Retina (tissue), 1 donor: ENCODE data around the gene CLECL1.

Experiments used
- DNase-seq: peaks from one replicate; pipeline ENCODE4 v3.0.0-alpha.2; 2016

The CLECL1 gene

GRCh38 chr12:9732921-9733461 is at the start of gene CLECL1:
Gene CLECL1, minus strand, starts transcription at chr12:9733097.
- DNase-seq: no peak

DNA sequence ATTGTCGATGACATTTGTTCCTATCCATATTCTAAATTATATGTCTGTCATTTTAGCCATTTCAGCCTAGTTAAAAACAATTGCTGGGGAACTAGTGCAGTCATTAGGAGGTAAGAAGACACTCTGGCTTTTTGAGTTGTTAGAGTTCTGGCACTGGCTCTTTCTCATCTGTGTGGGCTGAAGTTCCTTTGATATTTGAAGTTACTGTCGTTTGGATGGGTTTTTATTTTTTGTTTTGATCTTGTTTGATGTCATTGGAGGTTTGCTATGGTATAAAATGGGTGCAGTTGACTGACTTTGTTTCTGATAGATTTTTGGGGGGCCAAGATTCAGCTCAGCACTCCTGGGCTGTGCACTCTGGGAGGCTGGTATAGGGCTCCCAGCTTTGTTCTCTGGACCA is 48.5 kb upstream of the CLECL1 start:
- no peak for DNase-seq

DNA sequence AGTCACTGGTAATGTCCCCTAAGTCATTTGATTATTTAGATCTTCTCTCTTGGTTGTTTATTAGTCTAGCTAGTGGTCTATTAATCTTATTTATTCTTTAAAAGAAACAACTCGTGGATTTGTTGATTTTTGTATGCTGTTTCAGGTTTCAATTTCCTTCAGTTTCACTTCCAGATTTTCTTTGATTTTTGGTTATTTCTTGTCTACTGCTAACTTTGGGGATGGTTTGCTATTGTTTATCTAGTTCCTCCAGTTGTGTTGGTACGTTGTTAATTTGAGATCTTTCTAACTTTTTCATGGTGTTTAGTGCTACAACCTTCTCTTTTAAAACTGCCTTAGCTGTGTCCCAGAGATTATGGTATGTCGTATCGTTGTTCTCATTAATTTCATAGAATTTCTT is 46.3 kb upstream of the CLECL1 start:
- DNase-seq: no peak

DNA sequence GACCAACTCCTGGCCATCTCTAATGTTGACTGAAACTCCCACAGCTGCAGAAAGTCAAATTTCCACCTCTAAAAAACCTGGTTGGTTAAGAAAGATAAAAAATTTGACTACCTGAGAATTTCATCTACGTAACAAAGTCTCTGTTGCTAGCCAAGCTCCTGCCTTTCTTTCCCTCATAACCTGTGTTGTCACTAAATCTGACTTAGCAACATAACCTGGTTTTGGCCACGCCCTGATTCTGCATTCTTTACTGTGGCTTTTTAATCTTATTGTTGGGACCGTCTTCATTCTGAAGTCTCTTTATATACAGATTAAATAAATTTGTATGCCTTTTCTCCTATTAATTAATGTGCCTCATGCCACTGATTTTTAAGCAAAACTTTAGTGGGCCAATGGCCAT is 43.9 kb upstream of the CLECL1 start:
- DNase-seq: no peak

DNA sequence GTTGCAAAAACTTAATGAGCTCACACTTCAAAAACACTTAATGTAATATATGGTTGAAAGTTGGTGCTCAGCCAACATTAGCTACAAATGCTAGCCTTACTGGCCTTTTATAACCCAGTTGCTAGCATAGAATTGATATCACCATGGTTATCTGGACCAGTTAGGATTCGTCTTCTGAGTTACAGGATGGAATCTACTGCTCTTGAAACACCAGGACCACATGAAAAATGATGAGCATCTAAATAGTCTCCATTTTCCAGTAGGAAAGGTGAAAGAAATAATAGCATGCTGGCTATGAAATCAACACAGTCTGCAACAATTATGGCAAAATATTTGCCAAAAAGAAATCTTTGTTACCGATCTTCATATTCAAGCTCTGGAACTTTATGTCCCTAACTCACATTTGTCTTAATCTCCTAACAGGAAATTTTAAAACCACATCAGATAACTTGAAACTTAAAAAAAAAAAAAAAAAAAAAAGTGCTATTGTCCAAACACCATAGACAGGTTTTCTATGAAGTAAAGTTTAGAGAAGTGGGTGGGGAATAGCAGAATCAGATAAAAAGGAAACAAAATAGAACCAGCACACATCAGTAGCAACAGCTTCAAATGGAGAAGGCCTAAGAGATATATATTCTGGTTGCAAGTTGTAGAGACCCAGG is 40.5 kb upstream of the CLECL1 start:
- DNase-seq: no peak

DNA sequence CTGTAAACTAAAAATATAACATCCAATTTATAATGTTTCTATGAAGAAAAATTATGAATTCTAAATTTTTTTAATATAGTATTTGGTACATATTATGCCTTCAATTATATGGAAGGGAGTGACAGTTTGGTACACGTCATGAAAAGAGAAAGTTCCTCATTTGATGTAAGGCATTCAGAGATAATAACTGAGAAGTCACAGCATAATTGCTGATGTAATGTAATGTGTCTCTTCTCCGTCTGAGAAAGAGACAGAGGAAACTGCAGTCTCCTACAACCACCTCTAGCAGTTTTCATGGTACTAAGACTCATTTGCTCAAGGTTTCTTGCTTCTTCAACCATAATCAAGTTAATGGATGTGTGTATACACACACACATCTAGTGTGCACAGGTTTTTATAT is 30.1 kb upstream of the CLECL1 start:
- DNase-seq: no peak

- DNase-seq: no peak
Measured at GRCh38 chr12:9762369-9762768, 29.5 kb upstream of the CLECL1 start.

GRCh38 chr12:9761419-9761781 is 28.5 kb upstream of the CLECL1 start:
- no peak for DNase-seq

- no peak for DNase-seq
Measured at GRCh38 chr12:9760699-9761418, 28.0 kb upstream of the CLECL1 start, which contains the start of gene CD69. Gene CD69, minus strand, starts transcription at chr12:9760901. Its CDS starts 81 bp downstream, at chr12:9760820.

DNA sequence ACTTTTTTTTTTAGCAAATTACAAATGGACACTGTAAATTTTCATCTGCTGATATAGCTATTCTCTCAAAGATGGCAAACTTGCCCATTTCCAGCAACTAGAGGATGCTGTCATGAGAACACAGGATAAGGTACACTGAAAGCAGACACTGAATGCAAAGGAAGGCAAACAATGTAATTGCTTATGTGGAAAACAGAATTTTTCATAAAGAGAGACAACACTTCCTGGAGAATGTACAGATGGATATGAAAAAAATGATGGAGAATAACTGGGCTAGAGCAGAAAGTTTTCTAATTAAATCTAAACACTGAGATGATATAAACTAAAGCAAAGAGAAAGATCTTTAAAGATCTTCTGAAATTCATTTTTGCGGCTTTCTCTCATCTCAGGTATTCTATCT is 27.2 kb upstream of the CLECL1 start:
- DNase-seq: no peak

- no peak for DNase-seq
Measured at GRCh38 chr12:9759694-9760093, 26.8 kb upstream of the CLECL1 start.

DNA sequence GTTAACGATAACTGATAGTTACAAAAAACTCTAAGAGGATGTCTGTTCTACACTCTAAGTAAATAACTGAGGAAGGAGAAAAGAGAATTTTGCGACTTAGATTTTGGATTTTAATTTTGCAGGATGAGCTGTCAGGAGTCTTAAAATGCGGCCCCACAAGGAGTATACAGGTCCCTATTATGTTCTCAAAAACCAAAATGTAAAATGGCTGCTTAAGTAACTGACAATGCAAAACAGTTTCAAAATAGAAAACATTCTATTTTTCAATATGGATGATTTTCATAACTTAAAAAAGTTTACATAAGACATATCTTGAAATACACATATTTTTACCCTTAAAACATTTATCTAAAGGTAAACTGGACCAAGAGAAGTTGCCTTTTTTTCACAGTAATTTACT is 25.2 kb upstream of the CLECL1 start:
- DNase-seq: no peak

DNA sequence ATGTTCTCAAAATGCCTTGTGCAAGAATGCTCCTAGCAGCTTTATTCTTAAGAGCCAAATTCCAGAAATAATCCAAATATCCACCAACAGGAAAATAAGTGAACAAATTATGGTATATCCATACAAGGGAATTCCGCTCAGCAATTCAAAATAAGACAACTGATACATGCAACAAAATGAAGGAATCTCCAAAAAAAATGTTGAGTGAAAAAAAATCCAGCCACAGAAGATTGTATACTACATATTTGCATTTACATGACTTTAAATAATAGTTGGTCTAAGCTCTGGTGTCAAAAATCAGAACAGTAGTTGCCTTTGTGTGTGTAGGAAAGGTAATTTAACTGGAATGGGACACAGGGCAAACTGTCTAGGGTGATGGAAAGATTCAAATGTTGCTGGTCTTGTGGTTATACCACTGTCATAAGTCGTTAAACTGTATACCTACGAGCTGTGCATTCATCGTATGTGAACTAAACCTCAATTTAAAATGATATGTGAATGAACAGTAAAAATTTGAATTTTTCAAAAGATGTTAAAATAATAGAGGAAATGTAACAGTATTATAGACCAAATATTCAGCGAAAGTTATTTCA is 24.6 kb upstream of the CLECL1 start:
- no peak for DNase-seq

GRCh38 chr12:9756706-9757105 is 23.8 kb upstream of the CLECL1 start:
- no peak for DNase-seq

DNA sequence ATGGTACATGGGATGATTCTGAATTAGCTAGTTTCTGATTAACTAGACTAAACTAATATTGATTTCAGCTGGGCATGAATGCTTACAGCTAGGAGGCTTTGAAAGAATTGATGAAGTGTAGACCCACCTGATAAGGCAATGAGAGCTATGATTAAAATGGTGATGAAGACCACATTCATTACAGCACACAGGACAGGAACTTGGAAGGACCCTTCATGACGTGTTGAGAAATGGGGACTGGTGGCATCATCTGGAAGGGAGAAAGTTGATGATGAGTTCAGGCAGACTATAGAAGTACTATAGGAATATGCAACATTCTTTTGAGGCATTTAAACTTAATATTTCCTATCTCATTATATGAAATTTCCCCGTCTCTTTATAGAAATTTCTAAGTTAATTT is 23.3 kb upstream of the CLECL1 start:
- no peak for DNase-seq

- no peak for DNase-seq
Measured at GRCh38 chr12:9755567-9755966, 22.7 kb upstream of the CLECL1 start.

- no peak for DNase-seq
Measured at GRCh38 chr12:9755035-9755434, 22.1 kb upstream of the CLECL1 start.

DNA sequence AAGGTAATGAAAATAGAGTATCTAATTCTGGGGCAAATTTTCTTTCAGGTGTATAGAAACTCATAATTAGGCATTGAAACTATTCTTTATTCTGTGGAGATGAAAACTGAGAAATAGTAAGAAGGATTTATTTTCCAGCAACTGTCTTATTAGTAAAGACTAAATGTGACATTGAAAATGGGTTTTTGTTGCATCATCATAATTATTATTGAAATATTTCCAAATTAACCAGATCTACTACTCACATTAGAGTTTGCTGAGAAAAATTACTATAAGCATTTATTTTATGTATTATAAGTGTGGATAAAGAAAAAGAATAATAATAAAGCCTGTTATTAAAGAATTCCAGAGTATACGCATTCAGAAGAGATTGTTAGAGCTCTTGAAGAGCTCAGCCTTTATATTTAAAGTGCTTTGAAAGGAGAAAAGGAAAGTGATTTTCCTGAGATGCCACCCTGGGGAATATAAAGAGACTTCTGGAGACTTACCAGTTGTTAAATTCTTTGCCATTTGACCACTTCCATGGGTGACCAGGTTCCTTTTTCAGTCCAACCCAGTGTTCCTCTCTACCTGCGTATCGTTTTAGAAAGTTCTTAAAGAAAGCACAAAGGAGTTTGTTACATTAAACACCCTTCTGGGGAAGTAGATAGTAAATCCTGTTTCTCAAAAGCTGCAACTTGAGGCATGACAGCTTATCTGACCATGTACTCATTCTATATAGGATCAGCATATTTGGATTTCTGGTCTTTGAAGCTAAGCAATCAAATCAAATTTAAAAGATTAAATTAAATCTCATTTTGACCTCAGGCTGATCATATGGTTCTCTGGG is 21.4 kb upstream of the CLECL1 start:
- DNase-seq: no peak

GRCh38 chr12:9753498-9753897 is 20.6 kb upstream of the CLECL1 start:
- DNase-seq: no peak

DNA sequence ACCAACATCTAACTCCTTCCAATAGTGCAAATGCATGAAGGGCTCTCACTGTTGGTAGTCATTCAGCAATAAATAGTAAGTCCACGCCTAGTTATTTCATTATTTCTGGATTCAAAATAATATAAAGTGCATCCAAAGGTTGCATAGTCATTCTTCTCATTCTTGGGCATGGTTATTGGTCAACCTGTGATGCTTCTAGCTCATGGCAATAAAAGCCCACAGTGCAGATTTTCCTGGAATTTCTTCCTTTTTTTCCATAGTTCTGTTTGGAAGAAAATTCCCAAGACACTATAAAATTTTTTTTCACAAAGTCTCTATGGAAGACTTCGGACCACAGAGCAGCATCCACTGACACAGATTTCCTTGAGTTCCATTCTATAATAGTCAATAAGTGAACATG is 20.2 kb upstream of the CLECL1 start:
- DNase-seq: no peak

DNA sequence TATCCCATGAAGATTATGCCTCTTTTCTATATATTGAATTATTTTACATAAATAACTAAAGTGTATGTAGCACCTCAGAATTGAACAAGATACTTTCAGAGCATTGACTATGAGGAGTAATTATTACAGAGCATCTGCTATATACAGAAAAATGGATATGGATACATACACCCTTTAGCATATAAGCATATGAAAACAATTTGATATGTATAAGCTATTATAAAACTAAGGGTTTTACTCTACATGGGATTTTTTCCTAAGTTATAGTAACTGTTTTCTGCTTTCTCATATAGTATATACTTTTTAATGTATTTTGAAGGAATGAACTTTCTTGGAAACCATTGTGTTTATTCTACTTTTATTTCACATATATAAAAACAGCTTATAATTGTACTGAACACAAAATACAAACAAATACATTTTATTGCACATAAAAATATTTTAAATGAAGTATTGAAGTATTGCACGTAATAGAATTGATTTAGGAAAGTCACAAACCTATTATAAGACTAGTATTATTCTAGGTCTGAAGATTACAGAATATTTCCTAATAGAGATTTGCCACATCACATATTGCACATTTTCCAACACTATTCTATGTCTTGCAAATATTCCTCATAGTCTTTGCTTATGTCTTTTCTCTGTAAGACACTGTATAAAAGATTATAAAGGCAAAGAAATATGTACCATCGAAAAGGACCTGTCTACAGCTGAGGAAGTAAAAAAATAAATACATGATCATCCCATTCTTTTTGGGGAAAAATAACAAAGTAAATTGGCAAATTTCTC is 19.4 kb upstream of the CLECL1 start:
- no peak for DNase-seq
